ENCODE measurements around the gene AKT2. TPM values are rescaled to one million over a fixed set of nuclear protein-coding genes. Genes with fewer than 3 reads are reported as not detected.

AKT2 gene
- total and polyA plus RNA-seq, 2 of the 8 experiments (the other 6 are each of a cell fraction or from before 2014, with no cell fraction given): 151 to 183 TPM

- no peak for TF ChIP-seq ATF3 (IDR thresholded peaks at IDR 0.05; ENCODE audit: insufficient read depth, low read depth, low read length)
Measured at GRCh38 chr19:40241125-40241808, 43.9 kb downstream of the AKT2 start (continued).

Measured in H1 (cell line).